C4-2B (cell line): Measurements from ENCODE around the gene DOLK.

Experiments
- ZFX ChIP-seq: fragments of 450-650 bp; IDR thresholded peaks from 2 replicates; pipeline ENCODE4 v1.6.1; 2017
- TF ChIP-seq, protein P1 (sequence below): fragments of 450-650 bp; conservative IDR thresholded peaks from 2 replicates; pipeline ENCODE4 v1.5.1; 2017; ENCODE audit warnings: mild to moderate bottlenecking

- TF ChIP-seq, protein P1, sequence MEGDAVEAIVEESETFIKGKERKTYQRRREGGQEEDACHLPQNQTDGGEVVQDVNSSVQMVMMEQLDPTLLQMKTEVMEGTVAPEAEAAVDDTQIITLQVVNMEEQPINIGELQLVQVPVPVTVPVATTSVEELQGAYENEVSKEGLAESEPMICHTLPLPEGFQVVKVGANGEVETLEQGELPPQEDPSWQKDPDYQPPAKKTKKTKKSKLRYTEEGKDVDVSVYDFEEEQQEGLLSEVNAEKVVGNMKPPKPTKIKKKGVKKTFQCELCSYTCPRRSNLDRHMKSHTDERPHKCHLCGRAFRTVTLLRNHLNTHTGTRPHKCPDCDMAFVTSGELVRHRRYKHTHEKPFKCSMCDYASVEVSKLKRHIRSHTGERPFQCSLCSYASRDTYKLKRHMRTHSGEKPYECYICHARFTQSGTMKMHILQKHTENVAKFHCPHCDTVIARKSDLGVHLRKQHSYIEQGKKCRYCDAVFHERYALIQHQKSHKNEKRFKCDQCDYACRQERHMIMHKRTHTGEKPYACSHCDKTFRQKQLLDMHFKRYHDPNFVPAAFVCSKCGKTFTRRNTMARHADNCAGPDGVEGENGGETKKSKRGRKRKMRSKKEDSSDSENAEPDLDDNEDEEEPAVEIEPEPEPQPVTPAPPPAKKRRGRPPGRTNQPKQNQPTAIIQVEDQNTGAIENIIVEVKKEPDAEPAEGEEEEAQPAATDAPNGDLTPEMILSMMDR: no peak
- no peak for TF ChIP-seq ZFX
Observed at GRCh38 chr9:128920381-128921058, 26.9 kb downstream of the DOLK start, which contains the start of gene PHYHD1.
